ENCODE data around the gene ERCC1.
"Not testable (repeated sequence)": the region's sequence is repeated elsewhere in the genome, so short reads cannot be mapped to it uniquely, and the experiment has no call there.

The ERCC1 gene

GRCh38 chr19:45455707-45456499 lies 32.2 kb upstream of the ERCC1 start:
- DNase-seq (ENCODE audit: low spot score) = peak; percentile 97

DNA sequence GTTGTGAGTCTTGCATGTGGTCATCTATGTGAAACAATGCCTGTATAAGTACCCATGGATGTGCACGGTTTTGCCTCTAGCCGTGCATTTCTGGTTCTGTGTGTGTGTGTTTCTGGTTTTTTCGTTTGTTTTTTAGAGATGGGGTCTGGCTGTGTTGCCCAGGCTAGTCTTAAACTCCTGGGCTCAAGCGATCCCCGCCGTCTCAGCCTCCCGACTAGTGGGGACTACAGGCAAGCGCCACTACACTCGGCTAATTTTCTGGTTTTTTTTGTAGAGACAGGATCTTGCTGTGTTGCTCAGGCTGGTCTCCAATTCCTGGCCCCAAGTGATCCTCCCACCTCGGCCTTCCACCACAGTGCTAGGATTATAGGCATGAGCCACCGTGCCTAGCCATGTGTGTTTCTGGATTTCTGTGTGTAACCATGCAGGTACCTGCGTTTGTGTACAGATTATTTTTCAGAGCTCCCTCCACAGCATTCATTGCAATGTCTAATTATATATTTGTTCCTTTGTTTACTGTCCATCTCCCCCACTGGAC lies 28.2 kb upstream of the ERCC1 start:
- DNase-seq (ENCODE audit: low spot score) = no peak

- no peak for DNase-seq (ENCODE audit: low spot score)
Measured at GRCh38 chr19:45451131-45451849, 27.6 kb upstream of the ERCC1 start.

DNA sequence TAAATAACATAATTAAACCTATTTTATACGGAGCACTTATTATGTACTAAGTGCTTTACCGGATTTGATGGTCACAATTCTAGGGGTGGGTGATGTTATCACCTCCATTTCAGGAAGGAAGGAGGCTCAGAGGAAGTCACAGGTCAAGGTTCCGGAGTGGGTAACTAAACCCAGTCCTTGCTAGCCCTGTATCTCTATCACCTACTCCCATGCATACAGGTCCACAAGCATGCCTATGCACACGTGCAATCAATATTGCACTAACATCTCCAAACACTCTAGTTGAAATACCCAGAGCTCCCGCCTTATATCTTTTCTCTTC lies 26.3 kb upstream of the ERCC1 start:
- no peak for DNase-seq (ENCODE audit: low spot score)

DNA sequence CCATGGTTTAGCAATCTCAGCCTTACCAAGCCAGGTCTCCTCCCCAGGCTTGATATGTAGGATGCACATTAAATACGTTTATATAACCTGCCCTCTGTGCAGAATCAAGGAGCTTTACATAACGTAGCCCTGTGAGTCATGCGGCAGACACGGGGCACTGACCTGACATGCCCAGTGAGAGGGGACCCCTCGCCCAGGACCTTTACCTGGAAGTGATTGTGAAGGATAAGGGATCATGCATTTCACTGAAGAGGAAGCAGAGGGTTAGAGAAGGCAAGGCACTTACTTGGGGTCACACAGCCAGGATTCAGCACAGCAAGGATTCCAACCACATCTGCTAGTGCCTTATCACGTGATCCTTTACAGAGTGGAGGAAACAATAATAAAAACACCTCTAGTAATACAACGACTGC lies 25.2 kb upstream of the ERCC1 start:
- DNase-seq (ENCODE audit: low spot score) = no peak

DNA sequence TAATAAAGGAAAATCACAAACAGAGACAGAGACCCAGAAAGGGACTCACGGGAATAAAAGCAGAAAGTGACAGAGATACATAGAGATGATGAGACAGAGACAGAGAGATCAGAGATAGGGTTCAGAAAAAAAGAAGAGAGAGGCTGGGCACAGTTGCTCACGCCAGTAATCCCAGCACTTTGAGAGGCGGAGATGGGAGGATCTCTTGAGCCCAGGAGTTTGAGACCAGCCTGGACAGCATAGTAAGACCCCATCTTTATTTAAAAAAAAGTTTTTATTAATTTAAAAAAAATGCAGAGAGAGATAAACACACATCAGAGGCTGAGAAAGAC lies 24.7 kb upstream of the ERCC1 start:
- DNase-seq (ENCODE audit: low spot score) = no peak

DNA sequence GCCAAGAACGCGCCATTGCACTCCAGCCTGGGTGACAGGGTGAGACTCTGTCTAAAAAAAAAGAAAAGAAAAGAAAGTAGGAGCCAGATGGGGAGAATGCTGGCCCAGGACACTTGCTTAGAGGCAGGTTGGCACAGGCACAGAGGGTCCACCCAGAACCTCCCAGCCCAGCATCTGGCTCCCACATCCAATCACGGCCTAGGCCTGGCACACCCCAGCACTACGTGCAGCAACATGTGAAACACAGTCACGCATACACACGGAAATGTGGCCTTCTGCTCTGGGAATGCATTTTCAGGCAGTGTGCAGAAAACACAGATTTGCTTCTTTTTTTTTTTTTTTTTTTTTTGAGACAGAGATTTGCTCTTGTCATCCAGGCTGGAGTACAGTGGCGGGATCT lies 23.2 kb upstream of the ERCC1 start:
- no peak for DNase-seq (ENCODE audit: low spot score)

DNA sequence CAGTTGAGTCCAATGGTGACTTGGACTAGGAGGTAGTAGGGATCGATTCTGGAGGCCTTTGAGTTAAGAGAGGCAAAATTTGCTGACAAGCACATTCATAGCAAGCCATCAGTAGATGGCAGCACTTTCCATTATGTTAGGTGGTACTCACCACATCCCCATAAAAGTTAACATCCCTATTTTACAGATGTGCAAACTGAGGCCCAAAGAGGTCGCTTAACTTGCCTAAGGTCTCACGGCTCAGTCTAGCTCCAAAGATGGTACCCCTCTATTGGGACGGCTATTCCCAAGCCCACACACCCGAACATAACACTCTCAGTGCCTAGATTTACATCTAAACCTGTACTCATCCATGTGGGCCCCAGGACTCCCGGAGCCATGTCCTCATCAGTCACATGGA lies 22.6 kb upstream of the ERCC1 start:
- DNase-seq (ENCODE audit: low spot score) = no peak

DNA sequence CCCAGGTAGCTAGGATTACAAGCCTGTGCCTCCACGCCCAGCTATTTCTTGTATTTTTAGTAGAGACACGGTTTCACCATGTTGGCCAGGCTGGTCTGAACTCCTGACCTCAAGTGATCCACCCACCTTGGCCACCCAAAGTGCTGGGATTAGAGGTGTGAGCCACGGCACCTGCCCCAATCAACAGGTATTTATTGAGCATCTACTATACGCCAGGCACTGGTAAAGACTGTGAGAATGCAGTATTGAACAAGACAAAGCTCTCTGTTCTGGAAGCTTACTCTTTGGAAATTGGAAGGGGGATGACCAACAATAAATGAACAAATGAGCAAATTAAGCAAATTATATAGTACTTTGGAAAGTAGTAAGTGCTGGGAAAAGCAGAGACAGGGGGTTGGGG lies 21.4 kb upstream of the ERCC1 start:
- no peak for DNase-seq (ENCODE audit: low spot score)

- DNase-seq (ENCODE audit: low spot score) = peak; percentile 75
Measured at GRCh38 chr19:45444318-45445041, 20.8 kb upstream of the ERCC1 start.

GRCh38 chr19:45443462-45444317 lies 20.0 kb upstream of the ERCC1 start:
- peak; percentile 97 for DNase-seq (ENCODE audit: low spot score)

GRCh38 chr19:45442778-45443461 lies 19.2 kb upstream of the ERCC1 start:
- no peak for DNase-seq (ENCODE audit: low spot score)

GRCh38 chr19:45442408-45442777 lies 18.7 kb upstream of the ERCC1 start:
- DNase-seq (ENCODE audit: low spot score) = no peak

DNA sequence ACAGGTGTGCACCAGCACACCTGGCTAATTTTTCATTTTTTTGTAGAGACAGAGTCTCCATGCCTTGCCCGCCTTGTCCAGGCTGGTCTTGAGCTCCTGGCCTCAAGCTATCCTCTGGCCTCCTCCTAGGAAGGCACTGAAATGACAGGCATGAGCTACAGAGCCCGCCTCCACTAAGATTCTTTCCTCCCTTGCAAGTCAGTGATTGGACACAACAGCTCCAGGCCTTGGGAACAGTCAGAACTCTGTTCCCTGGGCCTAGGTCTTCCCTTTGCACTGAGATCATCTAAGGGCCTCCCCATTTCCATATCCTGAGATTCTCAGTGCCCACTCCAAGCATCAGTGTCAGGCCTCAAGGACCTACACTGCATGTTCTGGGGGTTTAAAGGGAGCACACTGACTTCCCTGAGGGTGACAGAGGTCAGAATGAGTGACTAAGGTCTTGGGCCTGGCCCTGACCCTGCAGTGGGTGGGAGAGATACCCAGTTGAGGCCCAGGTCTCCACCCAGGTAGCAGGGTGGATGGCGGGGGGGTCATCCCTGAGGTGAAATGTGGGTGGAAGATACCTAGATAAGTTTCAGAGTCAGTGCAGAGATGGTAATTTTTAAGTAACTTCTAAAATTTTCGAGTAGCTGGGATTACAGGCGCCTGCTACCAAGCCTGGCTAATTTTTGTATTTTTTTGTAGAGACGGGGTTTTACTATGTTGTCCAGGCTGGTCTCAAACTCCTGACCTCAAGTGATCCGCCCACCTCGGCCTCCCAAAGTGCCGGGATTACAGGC lies 17.3 kb upstream of the ERCC1 start:
- no peak for DNase-seq (ENCODE audit: low spot score)

DNA sequence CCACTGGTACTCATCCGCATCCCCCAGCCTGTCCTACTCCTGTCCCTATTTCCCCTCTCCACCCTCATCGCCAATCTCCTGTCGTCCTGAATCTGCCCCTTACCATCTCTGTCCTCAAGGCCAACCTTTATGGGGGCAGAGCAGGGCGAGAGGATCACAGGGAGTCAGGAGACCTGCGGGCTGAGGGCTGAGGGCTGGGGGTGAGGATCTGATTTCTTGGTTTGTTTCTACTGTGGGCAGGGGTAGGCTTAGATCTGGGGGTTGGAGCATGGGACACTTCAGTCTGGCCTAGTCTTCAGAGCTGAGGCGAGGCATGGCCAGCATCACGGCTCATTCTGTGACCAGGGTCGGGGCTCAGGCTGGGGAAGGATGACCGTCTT lies 16.5 kb upstream of the ERCC1 start:
- DNase-seq (ENCODE audit: low spot score) = no peak

DNA sequence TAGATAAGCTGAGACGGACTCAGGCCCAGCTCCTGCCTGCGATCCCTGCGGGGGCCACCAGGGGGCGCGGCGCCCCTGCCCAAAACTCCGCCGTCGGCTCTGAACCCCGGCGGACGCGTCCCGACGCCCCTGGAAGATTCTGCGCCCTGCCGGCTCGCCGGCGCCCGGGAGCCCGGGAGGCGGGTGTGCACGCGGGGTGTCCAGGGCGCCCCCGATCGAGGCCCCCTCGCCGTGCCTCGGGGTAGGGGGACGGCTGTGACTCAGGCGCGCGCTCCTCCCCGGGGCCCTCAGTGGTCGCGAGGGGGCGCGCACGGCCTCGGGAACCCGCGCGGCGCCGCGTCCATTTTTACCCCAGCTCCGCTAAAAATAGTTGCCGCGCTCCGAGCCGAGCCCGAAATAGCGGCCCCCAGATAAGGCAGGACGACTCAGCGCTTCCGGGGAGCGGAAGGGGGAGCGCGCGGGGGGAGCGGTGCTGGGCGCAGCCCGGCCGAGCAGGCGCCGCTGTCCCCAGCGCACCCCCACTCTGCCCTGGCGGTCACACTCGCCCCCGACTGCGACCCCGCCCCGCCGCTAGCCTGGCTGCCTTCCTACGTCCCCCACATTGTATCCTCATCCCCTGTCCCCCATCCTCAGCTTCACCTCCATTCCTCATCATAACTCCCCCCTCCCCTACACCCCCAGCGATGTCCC lies 16.0 kb upstream of the ERCC1 start:
- DNase-seq (ENCODE audit: low spot score) = peak; percentile 78

- no peak for DNase-seq (ENCODE audit: low spot score)
Measured at GRCh38 chr19:45439190-45439568, 15.5 kb upstream of the ERCC1 start.

- DNase-seq (ENCODE audit: low spot score) = no peak
Measured at GRCh38 chr19:45437328-45437727, 13.6 kb upstream of the ERCC1 start.

- DNase-seq (ENCODE audit: low spot score) = not testable (repeated sequence)
Measured at GRCh38 chr19:45432543-45432942, 8.8 kb upstream of the ERCC1 start.

GRCh38 chr19:45431008-45431407 lies 7.3 kb upstream of the ERCC1 start:
- DNase-seq (ENCODE audit: low spot score) = not testable (repeated sequence)

All from LoVo (cell line).